Activated naive CD4-positive, alpha-beta T cell (primary cell): ENCODE data around the gene CDH3.
"Not testable (repeated sequence)": the region's sequence is repeated elsewhere in the genome, so short reads cannot be mapped to it uniquely, and the experiment has no call there.

Experiments used
- DNase-seq, 4 experiments: peaks; one replicate each; lab custom pipeline; 2025; lab: John Stamatoyannopoulos, UW

The CDH3 gene

GRCh38 chr16:68704232-68704867 lies 59.2 kb downstream of the CDH3 start:
- DNase-seq: peak in 2 of 4 experiments; percentile 23 to 33

DNA sequence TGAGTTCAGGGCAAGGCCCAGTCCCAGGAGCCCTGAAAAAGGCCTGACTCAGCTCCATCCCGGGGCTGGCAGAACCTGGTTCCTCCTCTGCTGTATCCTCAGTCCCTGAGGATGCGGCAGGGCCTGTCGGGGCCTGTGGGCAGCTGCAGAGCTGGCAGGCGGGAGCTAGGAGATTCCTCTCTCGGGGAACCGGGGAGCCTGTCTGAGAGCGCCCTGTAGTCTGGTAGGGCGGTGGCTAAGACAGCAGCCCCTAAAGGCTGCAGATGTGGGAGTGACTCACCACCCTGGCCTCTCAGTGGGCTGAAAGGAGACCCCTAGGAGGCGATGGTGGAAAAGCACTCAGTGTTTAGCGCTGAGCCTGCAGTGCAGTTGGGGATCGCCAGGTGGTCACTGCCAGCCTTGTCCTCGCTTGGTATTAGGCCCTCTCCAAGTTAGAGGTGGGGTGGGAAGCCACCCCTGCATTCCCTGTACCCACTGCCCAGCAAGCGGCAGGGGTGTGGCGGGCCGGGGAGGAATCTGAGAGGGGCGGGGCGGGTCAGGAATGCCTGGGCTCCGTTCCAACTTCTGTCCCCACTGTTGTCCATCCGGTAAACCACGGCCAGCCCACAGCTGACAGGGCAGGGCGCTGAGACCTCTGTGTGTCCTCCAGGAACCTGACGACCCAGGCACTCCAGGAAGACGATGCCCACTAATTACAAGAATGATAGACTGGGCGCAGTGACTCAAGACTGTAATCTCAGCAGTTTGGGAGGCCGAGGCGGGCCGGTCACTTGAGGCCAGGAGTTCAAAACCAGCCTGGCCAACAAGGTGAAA lies 62.4 kb downstream of the CDH3 start:
- no peak for DNase-seq

- DNase-seq: no peak
Measured at GRCh38 chr16:68710211-68710610, 65.1 kb downstream of the CDH3 start.

DNA sequence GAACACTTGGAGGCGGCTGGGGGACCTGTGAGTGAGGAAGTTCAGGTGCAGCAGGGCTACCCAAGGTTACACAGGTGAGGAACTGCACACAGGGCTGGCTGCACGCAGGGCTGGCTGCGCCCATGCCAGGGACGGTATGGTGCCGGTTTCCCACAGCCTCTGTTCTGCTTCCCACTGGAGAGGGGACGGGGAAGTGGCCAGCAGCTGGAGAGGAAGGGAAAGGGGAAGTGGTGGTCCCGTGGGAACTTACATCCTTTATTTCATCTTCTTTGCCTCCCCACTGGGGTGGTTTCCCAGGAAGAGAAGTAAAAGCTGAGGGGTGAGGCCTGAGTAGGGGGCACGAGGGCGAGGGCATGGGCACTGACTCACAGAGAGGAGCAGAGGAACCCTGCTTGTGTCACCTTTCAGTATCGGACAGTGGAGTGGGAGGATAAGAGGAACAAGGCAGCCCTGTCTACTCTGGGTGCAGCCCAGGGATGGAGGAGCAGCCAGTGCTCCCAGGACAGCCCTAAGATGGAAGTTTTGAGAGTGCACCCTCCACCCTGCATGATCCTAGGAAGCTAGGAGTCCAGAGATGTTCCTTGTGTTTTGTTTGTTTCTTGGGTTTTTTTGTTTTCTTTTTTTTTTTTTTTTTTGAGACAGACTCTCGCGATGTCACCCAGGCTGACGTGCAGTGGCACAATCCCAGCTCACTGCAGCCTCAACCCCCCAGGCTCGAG lies 66.5 kb downstream of the CDH3 start:
- no peak for DNase-seq

- no peak for DNase-seq
Measured at GRCh38 chr16:68713361-68713760, 68.3 kb downstream of the CDH3 start.

DNA sequence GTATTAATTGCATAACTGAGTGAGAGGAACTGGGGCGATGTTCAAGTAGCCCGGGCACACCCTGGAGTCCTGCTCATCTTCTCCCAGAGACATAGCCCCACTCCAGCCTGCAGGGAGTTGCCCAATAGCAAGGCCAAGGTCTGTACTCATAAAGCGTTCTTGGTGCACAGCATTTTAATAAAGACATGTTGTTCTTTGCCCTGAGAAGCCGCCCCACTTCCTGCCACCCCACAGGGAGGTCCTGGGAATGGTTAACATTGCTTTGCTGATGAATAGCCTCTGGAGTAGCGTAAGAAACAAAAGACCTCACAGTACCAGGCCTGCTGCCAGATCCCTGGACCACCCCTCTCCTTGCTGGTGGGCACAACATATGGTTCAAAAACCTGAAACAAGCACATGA lies 70.4 kb downstream of the CDH3 start:
- DNase-seq: no peak

GRCh38 chr16:68716516-68716915 lies 71.4 kb downstream of the CDH3 start:
- DNase-seq: not testable (repeated sequence)

DNA sequence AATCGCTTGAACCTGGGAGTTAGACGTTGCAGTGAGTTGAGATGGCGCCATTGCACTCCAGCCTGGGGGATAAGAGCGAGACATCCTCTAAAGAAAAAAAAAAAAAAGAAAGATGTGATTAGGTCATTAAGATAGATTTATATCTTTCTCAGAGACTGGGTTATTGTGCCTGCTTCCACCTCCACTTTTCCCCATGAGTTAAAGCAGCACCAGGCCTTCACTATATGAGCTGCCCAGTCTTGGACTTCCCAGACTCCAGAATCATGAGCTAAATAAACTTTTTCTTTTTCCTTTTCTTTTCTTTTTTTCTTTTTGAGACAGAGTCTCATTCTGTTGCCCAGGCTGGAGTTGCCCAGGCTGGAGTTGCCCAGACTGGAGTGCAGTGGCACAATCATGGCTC lies 72.6 kb downstream of the CDH3 start:
- DNase-seq: no peak

- DNase-seq: no peak
Measured at GRCh38 chr16:68718590-68718989, 73.5 kb downstream of the CDH3 start.

DNA sequence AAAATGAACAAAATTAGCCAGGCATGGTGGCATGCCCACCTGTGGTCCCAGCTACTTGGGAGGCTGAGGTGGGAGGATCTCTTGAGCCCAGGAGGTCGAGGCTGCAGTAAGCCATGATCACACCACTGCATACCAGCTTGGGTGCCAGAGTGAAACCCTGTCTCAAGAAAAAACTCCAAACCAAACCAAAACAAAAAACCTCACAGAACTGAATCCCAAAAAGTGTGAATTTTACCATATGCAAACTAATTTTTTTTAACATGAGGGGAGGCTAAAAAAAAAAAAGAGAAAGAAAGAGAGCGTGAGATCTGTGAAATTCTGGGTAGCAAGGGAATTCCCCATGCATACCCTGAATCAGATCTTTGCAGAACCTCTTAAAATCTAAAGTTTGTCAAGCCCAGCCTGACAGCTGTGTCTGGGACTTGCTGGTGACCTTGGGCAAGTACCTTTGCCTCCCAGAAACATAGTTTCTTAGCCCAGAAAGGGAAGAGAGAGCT lies 74.9 kb downstream of the CDH3 start:
- no peak for DNase-seq

- no peak for DNase-seq
Measured at GRCh38 chr16:68722119-68723024, 77.3 kb downstream of the CDH3 start.

GRCh38 chr16:68724797-68725196 lies 79.7 kb downstream of the CDH3 start:
- no peak for DNase-seq

- DNase-seq: no peak
Measured at GRCh38 chr16:68728523-68728922, 83.4 kb downstream of the CDH3 start.

DNA sequence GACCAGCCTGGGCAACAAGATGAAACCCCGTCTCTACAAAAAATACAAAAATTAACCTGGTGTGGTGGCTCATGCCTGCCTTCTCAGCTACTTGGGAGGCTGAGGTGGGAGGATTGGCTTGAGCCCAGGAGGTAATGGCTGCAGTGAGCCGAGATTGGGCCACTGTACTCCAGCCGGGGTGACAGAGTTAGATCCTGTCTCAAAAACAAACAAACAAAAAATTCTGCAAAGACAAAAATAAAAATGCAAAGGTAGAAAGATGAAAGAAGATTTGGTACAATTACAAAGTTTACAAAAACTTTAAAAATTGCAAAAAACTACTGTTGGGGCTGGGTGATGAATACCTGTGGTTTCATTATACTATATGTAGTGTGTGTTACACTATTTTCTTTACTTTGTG lies 86.5 kb downstream of the CDH3 start:
- no peak for DNase-seq

GRCh38 chr16:68732042-68732680 lies 87.1 kb downstream of the CDH3 start:
- no peak for DNase-seq

DNA sequence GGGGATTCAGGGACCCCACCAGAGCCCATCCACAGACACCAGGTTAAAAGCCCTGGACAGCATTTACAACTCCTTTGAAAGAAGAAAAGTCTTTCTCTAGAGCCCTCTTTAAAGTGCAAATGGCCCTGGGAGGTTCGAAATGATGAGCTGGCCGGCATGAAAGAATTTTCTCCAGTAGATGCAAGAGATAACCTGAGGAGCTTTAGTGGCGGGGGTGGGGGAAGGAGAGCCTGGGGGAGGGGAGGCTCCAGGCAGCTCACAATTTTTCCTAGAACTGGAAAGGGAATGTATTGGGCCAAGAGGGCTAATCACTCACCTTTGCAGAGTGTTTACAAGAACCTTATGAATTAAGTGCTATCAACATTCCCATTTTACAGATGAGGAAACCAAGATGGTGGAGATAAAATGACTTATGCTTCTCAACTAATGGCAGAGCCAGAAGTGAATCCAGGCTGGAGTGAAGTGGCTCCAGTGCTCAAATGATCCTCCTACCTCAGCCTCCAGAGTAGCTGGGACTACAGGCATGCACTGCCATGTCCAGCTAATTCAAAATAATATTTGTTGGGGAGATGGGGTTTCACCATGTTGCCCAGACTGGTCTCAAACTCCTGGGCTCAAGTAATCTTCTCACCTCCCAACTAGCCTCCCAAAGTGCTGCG lies 87.8 kb downstream of the CDH3 start:
- no peak for DNase-seq

DNA sequence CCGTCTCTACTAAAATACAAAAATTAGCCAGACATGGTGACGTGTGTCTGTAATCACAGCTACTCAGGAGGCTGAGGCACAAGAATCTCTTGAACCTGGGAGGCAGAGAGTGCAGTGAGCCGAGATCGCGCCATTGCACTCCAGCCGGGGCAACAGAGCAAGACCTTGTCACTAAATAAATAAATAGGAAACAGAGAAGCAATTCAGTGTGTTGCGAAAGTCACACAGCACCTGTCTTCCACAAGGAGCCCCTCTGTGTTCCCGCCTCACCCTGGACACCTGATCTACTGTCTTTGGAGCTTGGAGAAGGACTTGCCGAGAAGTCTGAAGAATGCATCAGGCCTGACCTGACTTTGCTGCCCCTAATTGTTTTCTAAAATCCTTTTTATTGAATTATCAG lies 88.5 kb downstream of the CDH3 start:
- no peak for DNase-seq

DNA sequence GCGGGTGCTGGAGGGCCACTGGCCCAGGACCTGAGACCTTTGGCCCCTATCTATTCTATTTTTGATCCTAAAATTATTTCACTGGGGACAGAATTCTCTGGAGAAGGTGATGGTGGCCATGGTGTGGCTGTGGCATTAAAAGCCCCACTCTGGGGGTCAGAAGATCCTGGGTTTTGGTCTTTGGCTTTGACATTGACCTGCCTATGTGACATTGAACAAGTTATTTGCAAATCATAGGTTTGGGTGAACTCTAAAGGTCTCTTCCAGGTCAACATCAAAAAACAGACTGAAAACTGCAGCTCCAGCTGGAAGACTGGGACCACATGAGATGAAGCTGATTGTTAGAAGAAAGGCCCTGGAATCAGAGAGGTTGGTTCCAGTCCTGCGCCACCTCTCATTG lies 89.7 kb downstream of the CDH3 start:
- DNase-seq: no peak

DNA sequence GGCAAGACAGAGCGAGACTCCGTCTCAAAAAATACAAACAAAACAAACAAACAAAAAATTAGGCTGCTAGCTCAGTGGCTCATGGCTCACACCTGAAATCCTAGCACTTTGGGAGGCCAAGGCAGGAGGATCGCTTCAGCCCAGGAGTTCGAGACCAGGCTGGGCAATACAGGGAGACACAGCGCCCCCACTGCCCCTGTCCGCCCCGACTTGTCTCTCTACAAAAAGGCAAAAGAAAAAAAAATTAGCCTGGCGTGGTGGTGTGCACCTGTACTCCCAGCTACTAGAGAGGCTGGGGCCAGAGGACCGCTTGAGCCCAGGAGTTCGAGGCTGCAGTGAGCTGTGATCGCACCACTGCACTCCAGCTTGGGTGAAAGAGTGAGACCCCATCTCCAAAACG lies 91.5 kb downstream of the CDH3 start:
- DNase-seq: no peak

GRCh38 chr16:68737046-68737729 lies 92.1 kb downstream of the CDH3 start, which contains the start of gene CDH1:
CDH1 (plus strand) TSS chr16:68737292; CDS start chr16:68737416, 124 bp downstream.
- DNase-seq: peak in 3 of 4 experiments; percentile 2 to 11 (median 3)
